ENCODE measurements around the gene DNTTIP2.

DNA sequence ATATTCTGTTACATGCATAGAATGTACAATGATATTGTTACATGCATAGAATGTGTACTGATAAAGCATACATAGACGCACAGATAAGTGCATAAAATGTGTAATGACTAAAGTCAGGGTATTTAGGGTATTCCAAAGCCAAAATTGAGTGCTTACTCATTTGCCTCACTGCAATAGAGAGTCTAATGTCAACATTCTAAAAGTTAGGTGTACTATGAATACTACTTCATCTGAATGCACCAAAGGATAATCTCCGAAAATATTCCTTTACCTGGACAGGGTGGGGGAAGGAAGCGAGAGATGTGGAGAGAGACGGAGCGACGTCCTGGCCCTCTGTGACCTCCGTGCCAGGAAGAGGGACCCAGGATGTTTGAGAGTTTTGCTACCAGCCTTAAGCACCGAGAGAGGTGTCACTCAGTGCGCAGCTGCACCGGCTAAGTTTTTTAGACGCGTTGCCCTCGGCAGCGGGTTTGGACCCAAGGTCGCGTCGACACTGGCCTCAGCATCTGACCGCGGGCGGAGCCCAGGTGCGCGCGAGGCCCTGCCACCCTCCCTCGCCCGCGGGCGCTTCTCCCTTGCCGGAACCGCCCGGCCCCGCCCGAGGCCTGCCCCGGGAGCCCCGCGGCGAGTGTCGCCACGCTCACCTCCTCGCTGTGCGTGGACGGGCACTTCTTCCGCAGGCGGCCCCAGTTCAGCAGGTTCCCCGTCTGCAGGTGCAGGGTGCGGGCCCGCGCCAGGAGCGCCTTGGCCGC lies 29.6 kb upstream of the DNTTIP2 start:
- TF ChIP-seq, protein P1, sequence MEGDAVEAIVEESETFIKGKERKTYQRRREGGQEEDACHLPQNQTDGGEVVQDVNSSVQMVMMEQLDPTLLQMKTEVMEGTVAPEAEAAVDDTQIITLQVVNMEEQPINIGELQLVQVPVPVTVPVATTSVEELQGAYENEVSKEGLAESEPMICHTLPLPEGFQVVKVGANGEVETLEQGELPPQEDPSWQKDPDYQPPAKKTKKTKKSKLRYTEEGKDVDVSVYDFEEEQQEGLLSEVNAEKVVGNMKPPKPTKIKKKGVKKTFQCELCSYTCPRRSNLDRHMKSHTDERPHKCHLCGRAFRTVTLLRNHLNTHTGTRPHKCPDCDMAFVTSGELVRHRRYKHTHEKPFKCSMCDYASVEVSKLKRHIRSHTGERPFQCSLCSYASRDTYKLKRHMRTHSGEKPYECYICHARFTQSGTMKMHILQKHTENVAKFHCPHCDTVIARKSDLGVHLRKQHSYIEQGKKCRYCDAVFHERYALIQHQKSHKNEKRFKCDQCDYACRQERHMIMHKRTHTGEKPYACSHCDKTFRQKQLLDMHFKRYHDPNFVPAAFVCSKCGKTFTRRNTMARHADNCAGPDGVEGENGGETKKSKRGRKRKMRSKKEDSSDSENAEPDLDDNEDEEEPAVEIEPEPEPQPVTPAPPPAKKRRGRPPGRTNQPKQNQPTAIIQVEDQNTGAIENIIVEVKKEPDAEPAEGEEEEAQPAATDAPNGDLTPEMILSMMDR (IDR thresholded peaks at IDR 0.05; ENCODE audit: insufficient read depth, low read length, poor library complexity, severe bottlenecking): no peak
- TF ChIP-seq EZH2phosphoT487 (conservative IDR thresholded peaks at IDR 0.05; ENCODE audit: low read length): no peak
